ENCODE data around the gene JMJD4.

Gene JMJD4

GRCh38 chr1:227774051-227774731 lies 39.1 kb upstream of the JMJD4 start:
- DNase-seq (ENCODE audit: low read depth) = no peak
- TF ChIP-seq, protein P1, sequence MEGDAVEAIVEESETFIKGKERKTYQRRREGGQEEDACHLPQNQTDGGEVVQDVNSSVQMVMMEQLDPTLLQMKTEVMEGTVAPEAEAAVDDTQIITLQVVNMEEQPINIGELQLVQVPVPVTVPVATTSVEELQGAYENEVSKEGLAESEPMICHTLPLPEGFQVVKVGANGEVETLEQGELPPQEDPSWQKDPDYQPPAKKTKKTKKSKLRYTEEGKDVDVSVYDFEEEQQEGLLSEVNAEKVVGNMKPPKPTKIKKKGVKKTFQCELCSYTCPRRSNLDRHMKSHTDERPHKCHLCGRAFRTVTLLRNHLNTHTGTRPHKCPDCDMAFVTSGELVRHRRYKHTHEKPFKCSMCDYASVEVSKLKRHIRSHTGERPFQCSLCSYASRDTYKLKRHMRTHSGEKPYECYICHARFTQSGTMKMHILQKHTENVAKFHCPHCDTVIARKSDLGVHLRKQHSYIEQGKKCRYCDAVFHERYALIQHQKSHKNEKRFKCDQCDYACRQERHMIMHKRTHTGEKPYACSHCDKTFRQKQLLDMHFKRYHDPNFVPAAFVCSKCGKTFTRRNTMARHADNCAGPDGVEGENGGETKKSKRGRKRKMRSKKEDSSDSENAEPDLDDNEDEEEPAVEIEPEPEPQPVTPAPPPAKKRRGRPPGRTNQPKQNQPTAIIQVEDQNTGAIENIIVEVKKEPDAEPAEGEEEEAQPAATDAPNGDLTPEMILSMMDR (IDR thresholded peaks at IDR 0.05; ENCODE audit: insufficient read depth, low read depth, low read length, missing control alignments) = no peak
- H3K4me3 ChIP-seq (ENCODE audit: low read length) = no peak overlapping the region

GRCh38 chr1:227773558-227773957 lies 38.5 kb upstream of the JMJD4 start:
- DNase-seq (ENCODE audit: low read depth) = no peak
- no peak overlapping the region for H3K4me3 ChIP-seq (ENCODE audit: low read length)
- TF ChIP-seq, protein P1 (IDR thresholded peaks at IDR 0.05; ENCODE audit: insufficient read depth, low read depth, low read length, missing control alignments) = no peak

- no peak overlapping the region for H3K4me3 ChIP-seq (ENCODE audit: low read length)
- no peak for DNase-seq (ENCODE audit: low read depth)
- TF ChIP-seq, protein P1 (IDR thresholded peaks at IDR 0.05; ENCODE audit: insufficient read depth, low read depth, low read length, missing control alignments) = no peak
Measured at GRCh38 chr1:227771771-227772170, 36.7 kb upstream of the JMJD4 start.

GRCh38 chr1:227771326-227771725 lies 36.2 kb upstream of the JMJD4 start:
- no peak overlapping the region for H3K4me3 ChIP-seq (ENCODE audit: low read length)
- no peak for DNase-seq (ENCODE audit: low read depth)
- TF ChIP-seq, protein P1 (IDR thresholded peaks at IDR 0.05; ENCODE audit: insufficient read depth, low read depth, low read length, missing control alignments) = no peak

DNA sequence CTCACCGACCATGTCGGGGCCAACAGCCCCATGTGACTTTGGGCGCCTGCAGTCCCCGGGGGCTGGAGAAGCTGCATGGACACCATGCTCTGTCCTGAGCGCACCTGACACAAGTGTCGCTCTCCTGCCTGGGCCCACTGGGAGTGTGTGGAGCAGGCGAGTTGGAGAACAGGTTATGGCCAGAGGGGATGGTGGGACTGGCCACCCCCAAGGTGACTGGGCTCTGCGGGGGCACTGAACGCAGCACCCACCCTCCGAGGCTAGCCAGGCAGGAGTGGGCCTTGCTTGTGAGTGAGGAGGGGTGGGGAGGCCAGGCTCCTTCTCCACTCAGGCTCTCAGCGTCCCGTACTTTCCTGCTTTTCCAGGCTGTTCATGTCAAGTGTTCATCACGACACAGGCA lies 35.7 kb upstream of the JMJD4 start:
- TF ChIP-seq, protein P1 (IDR thresholded peaks at IDR 0.05; ENCODE audit: insufficient read depth, low read depth, low read length, missing control alignments) = no peak
- no peak for DNase-seq (ENCODE audit: low read depth)
- H3K4me3 ChIP-seq (ENCODE audit: low read length) = no peak overlapping the region

DNA sequence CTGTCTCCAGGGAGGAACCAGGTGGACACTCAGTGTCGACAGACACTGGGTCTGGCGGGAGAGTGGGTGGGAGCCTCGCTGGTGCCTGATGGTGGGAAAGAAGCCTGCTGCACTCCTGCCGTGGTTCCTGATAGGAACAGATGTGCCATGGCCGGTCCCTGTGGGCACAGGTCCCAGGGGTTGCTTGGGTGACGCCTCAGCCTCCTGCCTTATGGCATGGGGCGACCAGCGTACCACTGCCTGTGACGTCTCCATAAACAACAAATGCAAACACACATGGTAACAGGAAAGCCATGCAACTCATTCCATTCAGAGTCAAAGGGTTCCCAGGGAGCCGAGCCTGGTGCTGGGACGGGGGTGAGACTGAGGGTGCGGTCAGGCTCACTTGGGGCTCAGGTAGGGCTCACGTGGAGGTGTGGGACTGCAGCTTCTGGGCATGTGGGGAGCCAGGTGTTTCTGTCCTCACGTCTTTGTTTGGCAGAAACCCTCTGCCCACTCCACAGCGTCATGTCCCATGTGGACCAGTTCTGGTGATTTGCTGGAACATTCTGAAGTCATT lies 34.9 kb upstream of the JMJD4 start:
- TF ChIP-seq, protein P1 (IDR thresholded peaks at IDR 0.05; ENCODE audit: insufficient read depth, low read depth, low read length, missing control alignments) = no peak
- DNase-seq (ENCODE audit: low read depth) = no peak
- no peak overlapping the region for H3K4me3 ChIP-seq (ENCODE audit: low read length)
